HG02678 (cell line): ENCODE data around the gene TOX2.

ENCODE experiments used
- ATAC-seq: cut with Tn5 transposase; IDR thresholded peaks from one replicate; pipeline ENCODE4 v1.9.1; 2021; ENCODE audit warnings: mild to moderate bottlenecking, moderate library complexity; ENCODE audit not compliant: unreplicated experiment

TOX2 gene

DNA sequence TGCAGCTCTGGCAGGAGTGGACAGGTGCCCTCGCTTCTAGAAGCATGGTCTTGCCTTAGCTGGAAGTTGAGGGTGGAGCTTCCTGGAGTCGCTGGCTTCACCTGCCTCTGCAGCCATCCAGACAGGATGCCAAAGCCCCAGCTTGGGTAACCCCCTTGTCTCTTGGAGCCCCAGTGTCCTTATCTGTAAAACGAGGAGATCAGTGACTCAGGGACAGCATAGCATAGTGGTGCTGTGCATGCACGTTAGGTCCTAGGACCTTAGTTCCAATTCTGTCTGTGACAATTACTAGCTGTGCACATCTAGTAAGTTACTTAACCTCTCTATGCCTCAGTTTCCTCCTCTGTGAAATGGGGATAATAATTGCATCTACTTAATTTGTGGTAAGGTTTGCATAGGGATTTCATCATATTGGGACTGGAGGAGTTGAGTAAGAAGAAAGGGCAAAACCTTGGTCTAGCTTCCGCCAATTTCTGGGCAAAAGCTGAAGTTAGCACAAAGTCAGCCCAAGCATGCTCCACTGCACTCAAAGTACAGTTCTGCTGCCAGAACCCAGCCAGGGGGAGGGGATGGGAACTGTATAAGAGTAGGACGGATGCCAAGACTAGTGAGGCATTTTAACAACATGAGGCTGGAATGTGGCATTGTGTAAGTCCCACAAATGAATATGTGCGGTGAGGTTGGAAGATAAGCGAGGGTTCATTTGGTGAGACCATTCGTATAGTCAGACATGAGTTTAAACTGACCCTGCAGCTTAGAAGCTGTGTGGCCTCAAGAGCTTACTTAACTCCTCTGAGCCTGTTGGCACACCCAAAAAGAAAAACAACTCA, 24.5 kb downstream of the TOX2 start:
- no peak for ATAC-seq

- no peak for ATAC-seq
Measured at GRCh38 chr20:43939762-43940121, 25.1 kb downstream of the TOX2 start.

GRCh38 chr20:43940518-43941225, 26.0 kb downstream of the TOX2 start:
- no peak for ATAC-seq

GRCh38 chr20:43941476-43942200, 27.0 kb downstream of the TOX2 start:
- no peak for ATAC-seq

DNA sequence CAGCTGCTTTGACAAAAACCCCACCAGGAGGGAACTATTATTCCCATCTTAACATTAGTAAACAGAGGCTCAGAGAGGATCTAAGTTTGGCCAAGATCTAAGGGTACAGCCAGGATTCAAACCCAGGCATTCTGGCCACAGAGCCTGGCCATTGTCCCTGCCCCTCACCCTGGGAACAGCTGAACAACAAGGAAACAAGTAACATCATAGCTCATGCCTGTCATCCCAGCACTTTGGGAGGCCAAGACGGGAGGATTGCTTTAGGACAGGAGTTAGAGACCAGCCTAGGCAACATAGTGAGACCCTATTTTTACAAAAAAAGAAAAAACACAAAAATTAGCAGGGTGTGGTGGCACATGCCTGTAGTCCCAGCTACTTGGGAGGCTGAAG, 27.5 kb downstream of the TOX2 start:
- no peak for ATAC-seq

DNA sequence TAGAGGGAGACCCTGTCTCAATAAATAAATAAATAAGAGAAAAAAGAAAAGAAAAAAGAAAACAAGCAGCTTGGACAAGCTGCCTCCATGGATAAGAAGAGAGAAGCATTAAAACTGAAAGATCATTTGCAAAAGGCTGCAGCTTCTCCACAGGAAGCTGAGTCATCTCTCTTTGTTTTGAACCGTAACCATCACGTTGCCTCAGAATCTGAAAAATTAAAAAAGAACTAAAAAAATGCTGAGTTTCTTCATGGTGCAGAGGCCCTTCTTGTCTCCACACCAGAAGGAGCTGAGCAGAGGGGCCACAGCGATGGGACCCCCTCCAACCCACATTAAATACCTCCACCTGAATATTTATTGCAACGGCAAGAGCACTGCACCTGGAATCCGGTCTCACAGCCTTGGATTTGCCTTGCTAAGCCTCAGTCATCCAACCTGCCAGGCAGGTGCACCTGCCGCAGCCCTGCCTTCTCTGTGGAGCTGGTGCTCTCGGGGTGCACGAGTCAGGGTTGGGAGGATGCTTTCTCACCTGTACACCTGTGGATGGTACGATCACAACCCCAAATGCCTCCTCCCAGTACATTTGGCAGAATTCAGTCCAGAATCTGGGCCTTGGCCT, 28.1 kb downstream of the TOX2 start:
- ATAC-seq, result no peak

DNA sequence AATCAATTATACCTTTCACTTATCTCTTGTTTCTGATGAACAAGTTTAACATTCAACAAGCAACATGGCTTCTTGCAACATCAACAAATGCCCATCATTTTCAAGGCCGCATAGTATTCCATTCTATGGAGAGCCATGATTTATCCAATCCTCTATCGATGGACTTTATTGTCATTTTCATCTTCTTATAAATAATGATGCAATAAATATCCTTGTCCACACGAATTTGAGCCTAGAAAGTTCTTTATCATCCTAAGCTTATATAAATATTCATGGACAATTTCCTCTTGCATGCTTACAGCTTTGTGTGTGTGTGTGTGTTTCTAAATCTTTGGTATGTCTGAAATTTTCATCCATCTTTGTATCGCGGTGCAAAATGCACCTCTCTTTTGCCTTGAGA, 29.1 kb downstream of the TOX2 start:
- ATAC-seq, result no peak

GRCh38 chr20:43944653-43945235, 30.1 kb downstream of the TOX2 start:
- ATAC-seq, result no peak

GRCh38 chr20:43945391-43946205, 30.9 kb downstream of the TOX2 start:
- no peak for ATAC-seq

DNA sequence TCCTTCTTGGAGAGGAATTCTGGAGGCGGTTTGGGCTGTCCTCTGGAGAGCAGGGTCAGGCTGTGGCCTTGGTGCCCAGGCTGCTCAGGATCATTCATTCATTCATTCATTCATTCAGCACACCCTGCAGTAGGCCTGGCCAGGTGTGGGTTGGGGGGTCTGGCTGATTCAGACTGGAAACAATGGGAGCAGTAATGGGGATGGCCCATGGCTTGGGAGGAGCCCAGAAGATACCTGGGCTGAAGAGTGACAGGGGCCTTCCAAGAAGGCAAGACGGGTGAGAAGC, 31.5 kb downstream of the TOX2 start:
- ATAC-seq, result no peak

DNA sequence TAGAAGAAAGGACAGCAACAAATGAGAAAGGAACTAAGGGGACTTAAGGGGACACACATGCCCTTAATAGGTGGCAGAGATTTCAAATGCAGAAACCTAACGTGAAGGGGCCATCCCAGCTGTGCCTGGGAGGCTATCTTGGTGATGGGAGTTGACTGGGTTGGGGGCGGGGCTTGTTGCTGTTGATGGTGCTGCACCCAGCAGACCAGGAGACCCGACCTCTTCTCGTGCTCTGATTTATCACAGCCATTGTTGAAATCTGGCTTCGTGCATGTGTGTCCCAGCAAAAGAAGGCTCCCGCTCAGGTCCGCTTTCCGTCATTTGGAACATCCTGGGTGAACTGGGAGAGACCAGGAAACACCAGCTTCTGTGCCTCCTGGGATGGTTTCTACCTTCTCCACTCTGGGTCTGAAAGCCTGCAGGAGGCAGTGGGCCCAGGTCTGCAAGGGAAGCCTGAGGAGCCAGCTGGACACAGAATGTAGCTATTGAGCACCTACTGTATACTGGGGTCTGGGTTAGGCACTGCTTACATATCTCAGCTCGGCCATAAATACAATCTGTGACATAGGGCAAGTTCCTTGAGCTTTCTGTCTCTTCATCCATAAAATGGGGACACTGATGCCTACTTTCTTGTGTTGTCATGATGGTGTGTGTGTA, 32.1 kb downstream of the TOX2 start:
- no peak for ATAC-seq

- no peak for ATAC-seq
Measured at GRCh38 chr20:43947316-43947710, 32.7 kb downstream of the TOX2 start.

- ATAC-seq, result no peak
Measured at GRCh38 chr20:43948455-43948854, 33.8 kb downstream of the TOX2 start.

GRCh38 chr20:43949248-43949647, 34.6 kb downstream of the TOX2 start:
- no peak for ATAC-seq

GRCh38 chr20:43949741-43950618, 35.3 kb downstream of the TOX2 start:
- ATAC-seq, result peak; percentile 67

DNA sequence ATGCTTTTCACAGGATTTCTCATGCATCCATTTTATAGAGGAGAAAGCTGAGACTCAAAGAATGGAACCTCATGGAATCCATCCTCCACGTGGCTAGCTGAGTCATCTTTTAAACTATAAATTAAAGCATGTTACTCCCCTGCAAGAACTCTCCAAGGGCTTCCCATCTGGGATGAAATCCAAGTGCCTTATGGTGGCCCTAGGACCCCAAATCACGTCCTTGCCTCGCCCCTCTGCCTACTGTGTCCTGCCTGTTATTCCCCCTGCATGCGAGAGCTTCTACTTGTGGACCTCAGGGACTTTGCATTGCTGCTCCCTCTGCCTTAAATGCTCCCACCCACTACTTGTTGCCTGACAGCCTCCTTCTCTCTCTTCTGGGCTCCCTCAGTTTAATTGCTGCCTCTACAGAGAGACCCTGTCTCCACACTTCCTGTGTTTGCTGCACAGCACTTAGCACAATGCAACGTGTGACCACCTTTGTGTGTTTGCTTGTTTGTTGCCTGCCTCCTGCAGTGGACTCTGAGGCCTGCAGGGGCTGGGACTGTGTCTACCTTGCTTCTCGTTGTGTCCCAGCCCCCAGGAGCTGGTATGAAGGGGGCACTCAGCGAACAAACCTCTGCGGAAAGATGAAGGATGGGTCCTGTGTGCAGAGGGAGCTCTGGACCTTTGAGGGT, 39.4 kb downstream of the TOX2 start:
- no peak for ATAC-seq

DNA sequence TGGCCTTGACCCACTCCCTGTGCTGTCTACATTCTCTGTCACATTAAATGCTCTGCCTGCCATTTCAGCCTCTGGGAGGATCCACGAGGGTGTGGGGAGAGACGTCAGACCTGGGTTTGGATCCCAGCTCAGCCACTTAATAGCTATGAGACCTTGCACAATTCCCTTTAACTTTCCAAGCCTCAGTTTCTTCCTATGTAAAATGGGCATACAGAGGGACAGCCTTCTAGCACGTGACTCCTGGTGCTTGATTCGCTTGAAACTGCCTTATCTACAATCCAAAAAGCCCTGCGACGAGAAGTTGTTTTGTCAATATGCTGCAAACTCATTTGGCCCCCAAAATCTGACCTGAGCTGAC, 40.0 kb downstream of the TOX2 start:
- no peak for ATAC-seq

DNA sequence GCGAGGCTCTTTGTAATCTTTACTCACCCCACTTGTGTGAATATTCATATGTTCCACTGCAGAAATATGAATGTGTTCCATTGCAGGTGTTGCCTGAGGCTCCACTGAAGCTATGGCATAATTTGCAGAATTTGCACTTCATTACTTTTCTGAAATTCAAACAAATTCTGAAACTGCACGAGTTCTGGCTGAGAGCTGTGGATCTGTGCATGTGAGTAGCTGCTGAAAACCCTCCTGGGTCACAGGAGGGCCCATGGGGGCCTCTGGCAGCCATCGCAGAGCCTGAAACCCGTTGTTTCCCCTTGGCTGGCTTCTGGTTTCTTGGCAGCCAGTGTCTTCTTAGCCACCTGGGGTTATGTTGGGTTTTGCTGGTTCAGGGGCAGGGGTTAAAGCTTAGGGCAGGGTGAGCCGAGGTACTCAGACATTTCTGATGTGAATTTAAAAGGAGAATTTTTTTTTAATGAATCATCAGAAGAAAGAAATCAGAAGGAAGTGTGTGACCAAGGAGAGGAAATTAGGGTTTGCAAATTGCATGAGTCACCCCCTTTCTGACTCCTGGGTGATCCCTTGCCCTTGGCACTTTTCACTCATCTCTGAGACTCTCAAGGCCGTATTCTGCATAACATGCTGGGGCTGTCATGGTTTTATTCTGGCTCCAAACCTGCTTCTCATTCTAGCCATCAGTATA, 40.6 kb downstream of the TOX2 start:
- peak; percentile 70 for ATAC-seq
